Colonic mucosa (tissue), 4 donors: ENCODE measurements around the gene ATP9B. TPM values are rescaled to one million over a fixed set of nuclear protein-coding genes. Genes with fewer than 3 reads are reported as not detected.

Experiments used
- DNase-seq: peaks from one replicate; pipeline ENCODE4 v3.0.0-alpha.2; 2020
- H3K27ac ChIP-seq: fragments of 200-600 bp; one replicate; pipeline ENCODE4 v1.8.0; 2021
- H3K27me3 ChIP-seq: fragments of 200-600 bp; one replicate; pipeline ENCODE4 v1.8.0; 2021
- H3K36me3 ChIP-seq: fragments of 200-600 bp; one replicate; pipeline ENCODE4 v1.8.0; 2021
- H3K4me1 ChIP-seq: fragments of 200-600 bp; one replicate; pipeline ENCODE4 v1.8.0; 2021; ENCODE audit warnings: mild to moderate bottlenecking
- H3K4me3 ChIP-seq: fragments of 200-600 bp; one replicate; pipeline ENCODE4 v1.8.0; 2021
- H3K9ac ChIP-seq, 2 donors: one replicate each; pipeline ENCODE4 v1.7.0; 2013; ENCODE audit warnings: control low read depth in 2 of 2, low read depth in 2 of 2, low read length in 2 of 2
- H3K9me3 ChIP-seq: fragments of 200-600 bp; one replicate; pipeline ENCODE4 v1.8.0; 2021
- CTCF ChIP-seq: fragments of 200-600 bp; IDR thresholded peaks from one replicate; pipeline ENCODE4 v1.8.0; 2022; ENCODE audit warnings: antibody characterized with exemption, mild to moderate bottlenecking
- intact Hi-C: fragments of 100-400 bp; cut with DNase I; formaldehyde crosslinking; loops from one replicate; pipeline ENCODE4 v1.14.1; 2022
- total RNA-seq, 2 donors: library from RNA; stranded (reverse); fragmentation: NEBNext Ultra II Directional in 1 of 2; extraction: Animal tissue kit (Norgen Biotek cat#: 25700) in 1 of 2; gene quantifications; one replicate each; pipeline ENCODE4 v1.2.1, GENCODE V29; 2021
- donor health status: healthy.
- donor health status: DM: no; HTN: no; CAD: no.
- donor health status: DM: no; HTN: no; CAD: no.

ATP9B gene
- total RNA-seq, 2 donors from 2014 or later, result 20.4 to 30.3 TPM

- TF ChIP-seq CTCF, result no peak
- Histone ChIP-seq H3K36me3 (no peaks in the 10 kb centered on the region), H3K4me1 (no peaks in the 10 kb centered on the region), H3K27me3 (no peaks in the 10 kb centered on the region), H3K9me3 (no peaks in the 10 kb centered on the region), H3K9ac (no peak overlapping the region), H3K27ac (no peak overlapping the region), H3K4me3 (no peak overlapping the region)
- intact Hi-C loops, result no loop called here
- DNase-seq, result no peak
These were observed 349.4 kb downstream of the ATP9B start for GRCh38 chr18:79418642-79419041.

- DNase-seq, result no peak
- Histone ChIP-seq H3K9ac (no peak overlapping the region), H3K27ac (no peak overlapping the region), H3K4me3 (no peak overlapping the region), H3K4me1 (no peaks in the 10 kb centered on the region), H3K9me3 (no peaks in the 10 kb centered on the region), H3K36me3 (no peaks in the 10 kb centered on the region), H3K27me3 (no peaks in the 10 kb centered on the region)
- intact Hi-C loops, result no loop called here
- TF ChIP-seq CTCF, result no peak
These were observed 351.0 kb downstream of the ATP9B start for GRCh38 chr18:79420033-79420745.

GRCh38 chr18:79421275-79421857 is 352.2 kb downstream of the ATP9B start:
- no peak for DNase-seq
- no peak for TF ChIP-seq CTCF
- H3K36me3 ChIP-seq, result no peaks in the 10 kb centered on the region

GRCh38 chr18:79422022-79422782 is 353.0 kb downstream of the ATP9B start:
- H3K4me1 ChIP-seq, result no peaks in the 10 kb centered on the region
- TF ChIP-seq CTCF, result no peak
- intact Hi-C loops, result no loop called here
- H3K9ac ChIP-seq, result no peak overlapping the region
- H3K27ac ChIP-seq, result no peak overlapping the region
- no peaks in the 10 kb centered on the region for H3K9me3 ChIP-seq
- no peaks in the 10 kb centered on the region for H3K36me3 ChIP-seq
- DNase-seq, result no peak
- no peak overlapping the region for H3K4me3 ChIP-seq
- H3K27me3 ChIP-seq, result no peaks in the 10 kb centered on the region

More at GRCh38 chr18:79421275-79421857, 352.2 kb downstream of the ATP9B start:
- no peaks in the 10 kb centered on the region for H3K9me3 ChIP-seq
- intact Hi-C loops, result no loop called here
- no peak overlapping the region for H3K27ac ChIP-seq
- H3K4me1 ChIP-seq, result no peaks in the 10 kb centered on the region
- no peak overlapping the region for H3K9ac ChIP-seq
- H3K27me3 ChIP-seq, result no peaks in the 10 kb centered on the region
- H3K4me3 ChIP-seq, result no peak overlapping the region

- Histone ChIP-seq H3K9ac (no peak overlapping the region), H3K27ac (no peak overlapping the region), H3K27me3 (no peaks in the 10 kb centered on the region), H3K4me1 (no peaks in the 10 kb centered on the region), H3K36me3 (no peaks in the 10 kb centered on the region), H3K9me3 (no peaks in the 10 kb centered on the region), H3K4me3 (no peak overlapping the region)
- DNase-seq, result no peak
- intact Hi-C loops, result no loop called here
- TF ChIP-seq CTCF, result no peak
These were observed 353.6 kb downstream of the ATP9B start for GRCh38 chr18:79422783-79423165.
